Measurements from ENCODE around the gene TRANK1.
"Not testable (repeated sequence)": the region's sequence is repeated elsewhere in the genome, so short reads cannot be mapped to it uniquely, and the experiment has no call there.

Gene TRANK1

DNA sequence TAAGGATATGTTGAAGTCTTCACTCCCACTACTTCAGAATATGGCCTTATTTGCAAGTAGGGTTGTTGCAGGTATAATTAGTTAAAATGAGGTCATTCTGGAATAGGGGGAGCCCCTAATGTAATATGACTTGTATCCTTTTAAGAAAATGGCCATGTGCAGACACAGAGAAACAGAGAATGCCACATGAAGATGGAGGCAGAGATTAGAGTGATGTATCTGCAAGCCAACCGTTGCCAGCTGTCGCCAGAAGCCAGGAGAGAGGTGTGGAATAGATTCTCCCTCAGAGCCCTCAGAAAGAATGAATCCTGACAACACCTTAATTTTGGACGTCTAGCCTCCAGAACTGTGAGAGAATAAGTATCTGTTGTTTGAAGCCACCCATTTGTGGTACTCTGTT lies 11.3 kb upstream of the TRANK1 start:
- no peak for DNase-seq

DNA sequence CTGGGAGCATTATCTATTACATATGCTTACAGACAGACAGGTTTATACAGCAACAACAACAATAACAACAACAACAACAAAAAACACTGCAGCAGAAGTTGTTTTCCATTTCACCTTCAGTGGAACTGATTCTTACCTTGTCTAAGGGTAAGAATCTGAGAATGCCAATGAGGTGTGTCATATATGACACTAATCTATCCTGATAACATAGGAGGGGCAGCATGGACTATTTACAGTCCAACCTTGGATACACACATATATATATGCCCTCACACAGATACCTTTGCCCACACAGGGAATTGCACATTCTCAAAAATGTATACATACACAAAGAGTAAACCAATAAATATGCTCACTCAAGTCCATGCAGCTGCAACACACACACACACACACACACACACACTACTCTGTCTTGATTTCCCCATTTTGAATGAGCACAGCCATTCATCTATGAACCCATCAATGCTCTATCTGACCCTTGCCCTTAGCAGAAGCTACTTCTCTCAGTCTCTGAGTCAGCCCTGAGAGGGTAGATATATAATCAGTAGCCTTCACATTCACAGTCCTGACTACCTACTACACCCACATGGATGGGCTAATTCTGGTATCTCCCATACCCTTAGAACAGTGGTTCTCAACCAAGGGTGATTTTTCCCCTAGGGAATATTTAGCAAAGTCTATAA lies 9.7 kb upstream of the TRANK1 start:
- no peak for DNase-seq

DNA sequence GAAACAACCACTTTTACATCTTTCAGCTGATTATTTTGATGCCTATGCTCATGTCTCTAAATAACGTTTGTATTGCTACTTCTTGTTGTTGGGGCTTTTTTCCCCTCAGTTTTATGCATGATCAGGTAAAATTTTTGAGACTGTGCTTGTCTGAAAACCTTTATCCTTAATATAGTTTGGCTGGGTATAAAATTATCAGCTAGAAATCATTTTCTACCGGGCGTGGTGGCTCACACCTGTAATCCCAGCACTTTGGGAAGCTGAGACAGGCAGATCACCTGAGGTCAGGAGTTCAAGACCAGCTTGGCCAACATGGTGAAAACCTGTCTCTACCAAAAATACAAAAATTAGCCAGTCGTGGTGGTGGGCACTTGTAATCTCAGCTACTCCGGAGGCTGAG lies 3.0 kb upstream of the TRANK1 start:
- DNase-seq: not testable (repeated sequence)

DNA sequence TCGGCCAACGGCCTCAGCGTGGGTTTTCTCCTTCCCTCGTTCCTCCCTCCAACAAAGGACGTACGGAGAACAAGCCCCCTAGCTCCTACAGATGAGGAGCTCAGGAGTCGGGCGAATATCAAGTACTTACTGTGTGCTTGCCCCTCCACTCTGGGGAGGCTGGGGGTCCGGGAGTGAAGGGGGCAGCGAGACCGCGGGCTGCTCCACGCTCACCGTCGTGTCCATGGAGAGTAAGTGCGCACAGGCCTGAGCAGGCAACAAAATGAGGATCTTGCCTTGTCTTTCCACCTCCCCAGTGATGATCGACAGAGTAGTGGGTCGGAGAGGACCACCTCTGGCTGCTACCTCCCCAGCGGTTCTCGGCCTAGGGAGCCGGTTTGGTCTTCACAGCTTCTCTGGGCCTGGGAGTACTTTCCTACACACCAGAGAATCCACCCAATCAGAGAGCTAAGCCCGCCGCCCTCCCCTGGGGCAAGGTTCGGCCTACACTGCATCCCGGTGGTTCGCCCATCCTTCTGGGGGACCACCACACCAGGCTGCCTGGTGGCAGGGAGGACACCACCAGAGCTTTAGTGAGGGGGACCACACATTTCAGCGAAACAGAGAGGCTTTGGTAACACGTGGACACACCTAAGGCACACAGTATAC lies 603 bp upstream of the TRANK1 start:
- DNase-seq: no peak

DNA sequence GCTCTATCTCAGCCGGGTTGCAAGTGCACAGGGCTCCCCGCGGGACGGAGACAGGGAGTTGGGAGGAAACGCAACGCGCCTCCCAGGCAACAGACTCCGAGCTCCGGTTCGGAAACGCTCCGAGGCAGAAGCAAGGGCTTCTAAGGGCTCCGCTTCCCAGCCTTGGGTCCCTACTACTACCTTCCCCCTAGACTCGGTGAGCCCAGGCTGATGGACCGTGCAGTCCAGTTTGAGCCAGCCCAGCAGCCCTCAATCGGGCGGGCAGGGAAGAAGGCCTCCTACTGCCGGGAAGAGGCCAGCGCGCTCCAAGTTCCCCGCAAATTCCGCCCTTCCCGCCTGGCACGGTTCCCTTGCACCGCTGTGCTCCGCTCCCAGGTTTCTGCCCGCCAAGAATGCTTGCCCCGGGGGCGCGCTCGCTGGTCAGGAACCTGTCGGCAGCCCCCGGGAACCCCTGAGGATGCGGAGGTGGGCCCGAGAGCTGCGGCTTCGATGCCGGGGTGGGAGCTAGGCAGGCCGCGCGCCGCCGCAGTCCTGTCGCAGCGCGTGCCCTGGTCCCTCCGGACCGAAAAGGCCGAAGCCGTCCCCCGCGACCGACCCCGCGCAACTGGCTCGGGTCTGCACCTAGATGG lies 728 bp downstream of the TRANK1 start:
- peak; percentile 5 for DNase-seq

DNA sequence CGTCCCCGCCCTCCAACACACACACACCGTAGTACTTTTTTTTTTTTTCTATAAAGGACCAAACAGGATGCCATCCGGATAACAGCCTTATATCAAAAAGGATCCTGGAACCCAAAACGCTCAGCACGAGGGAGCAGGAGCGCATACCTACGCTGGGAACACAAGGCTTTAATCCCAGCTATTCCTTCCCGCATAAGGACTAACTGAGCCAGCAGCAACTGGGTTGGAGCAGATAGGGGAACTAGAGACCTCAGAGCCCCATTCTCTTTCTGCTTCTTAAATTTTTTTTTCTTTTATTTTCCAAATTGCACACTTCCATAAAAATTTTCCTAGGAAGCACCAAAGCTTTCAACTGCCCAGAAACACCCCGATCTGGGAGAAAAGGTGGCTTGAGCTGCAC lies 1.3 kb downstream of the TRANK1 start:
- DNase-seq: no peak

DNA sequence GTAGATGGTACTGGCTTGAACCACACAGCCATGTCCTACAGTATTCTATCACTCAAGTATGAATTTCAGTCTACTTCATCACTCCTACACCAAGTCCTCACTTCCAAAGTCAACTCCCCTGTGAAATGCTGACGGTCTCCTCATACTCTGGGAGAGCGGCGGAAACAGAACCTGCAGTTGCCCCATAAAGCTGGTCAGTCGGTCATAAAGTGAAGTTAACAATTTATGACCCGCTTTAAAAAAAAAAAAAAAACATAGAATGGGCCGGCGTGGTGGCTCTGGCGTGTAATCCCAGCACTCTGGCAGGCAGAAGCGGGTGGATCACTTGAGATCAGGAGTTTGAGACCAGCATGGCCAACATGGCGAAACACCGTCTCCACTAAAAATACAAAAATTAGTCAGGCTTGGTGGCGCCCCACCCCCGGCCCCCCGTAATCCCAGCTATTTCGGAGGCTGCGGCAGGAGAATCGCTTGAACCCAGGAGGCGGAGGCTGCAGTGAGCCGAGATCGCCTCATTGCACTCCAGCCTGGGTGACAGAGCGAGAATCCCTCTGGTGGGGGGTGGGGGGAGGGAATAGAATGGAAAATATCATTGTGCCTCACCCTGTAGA lies 2.1 kb downstream of the TRANK1 start:
- no peak for DNase-seq

DNA sequence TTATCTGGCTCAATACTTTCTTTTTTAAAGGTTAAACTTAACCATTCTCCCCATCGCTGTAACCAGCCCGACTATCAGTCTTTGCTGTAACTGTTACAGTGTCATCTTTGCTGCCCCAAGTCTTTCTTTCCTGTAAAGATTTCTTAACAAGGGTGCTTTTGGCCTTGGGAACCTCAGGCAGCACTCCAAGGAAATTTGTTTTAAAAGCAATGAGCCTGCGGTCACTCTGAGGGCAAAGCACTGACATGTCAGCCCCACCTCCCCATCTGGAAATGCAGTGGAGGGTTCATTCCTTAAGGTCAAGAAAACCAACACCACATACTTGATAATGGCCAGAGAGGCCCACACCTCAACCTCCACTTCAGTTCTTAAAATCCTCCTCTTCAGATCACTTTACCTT lies 3.2 kb downstream of the TRANK1 start:
- no peak for DNase-seq

DNA sequence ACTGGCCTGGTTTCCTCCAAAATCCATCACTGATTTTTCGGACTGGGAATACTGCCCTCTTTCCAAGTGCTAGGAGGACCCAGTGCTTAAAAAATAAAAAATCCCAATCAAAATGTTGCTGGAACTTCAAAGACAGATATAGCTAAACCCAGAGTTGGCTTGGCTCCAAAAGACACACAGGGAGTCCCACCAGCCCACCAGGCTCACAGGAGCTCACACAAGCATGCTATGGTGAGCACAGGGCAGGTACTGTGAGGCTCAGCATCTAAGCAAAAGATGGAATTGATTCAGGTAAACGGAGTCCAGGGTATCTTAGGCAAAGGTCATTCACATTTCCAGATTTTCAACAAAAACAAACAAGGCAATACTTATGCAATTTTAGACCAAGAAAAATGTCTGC lies 3.7 kb downstream of the TRANK1 start:
- no peak for DNase-seq

DNA sequence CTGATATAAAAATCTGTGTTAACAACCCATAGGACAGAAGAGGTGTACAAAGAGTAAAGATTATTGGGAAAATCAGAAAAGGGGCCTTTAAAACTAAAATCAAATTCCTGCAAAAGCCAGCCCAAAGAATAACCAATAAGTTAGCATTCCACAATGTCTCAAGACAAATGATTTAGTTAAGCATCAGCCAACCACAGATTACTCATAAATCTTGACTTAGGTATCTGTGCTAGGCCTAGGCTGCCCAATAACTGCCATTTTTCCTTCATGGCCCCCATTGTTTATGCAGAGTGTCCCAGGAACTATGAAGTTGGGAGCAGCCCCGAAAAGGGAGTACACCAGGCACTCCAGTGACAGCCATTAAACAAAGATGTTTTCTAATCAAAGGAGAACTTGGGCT lies 7.4 kb downstream of the TRANK1 start:
- DNase-seq: no peak

DNA sequence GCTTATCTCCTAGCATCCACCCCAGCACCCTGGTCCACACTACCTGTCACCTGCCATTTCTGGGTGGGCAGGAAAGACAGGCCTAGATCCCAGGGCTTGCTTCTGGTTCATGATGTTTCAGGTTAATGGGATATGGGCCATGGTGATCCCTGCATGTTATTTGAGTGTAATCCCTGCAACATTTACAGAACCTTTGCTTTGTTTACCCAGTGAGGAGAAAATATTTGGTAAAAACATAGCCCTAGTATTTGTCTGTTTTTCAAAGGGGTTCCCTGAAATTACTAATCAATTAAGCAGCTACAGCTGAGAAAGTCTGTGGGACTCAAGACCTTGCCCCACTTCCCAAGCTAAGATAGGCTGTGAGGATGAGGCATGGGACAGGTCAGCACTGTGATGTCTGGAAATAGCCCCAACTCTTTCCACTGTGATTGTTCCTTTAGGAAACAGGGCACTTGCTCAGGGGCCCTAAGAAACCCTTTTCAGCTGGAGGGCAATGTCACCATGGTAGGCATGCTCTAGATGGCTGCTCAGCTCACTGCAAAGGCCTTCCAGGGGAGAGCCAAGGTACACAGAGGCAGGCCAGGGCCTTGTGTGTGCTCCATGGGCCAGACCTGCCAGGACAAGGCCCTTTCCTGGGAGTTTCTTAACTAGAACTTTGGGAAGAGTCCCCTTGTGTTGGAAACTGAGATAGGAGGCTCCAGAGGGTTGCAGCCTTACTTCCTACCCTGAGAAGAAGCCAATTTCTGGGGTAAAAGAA lies 11.1 kb downstream of the TRANK1 start:
- DNase-seq: no peak

DNA sequence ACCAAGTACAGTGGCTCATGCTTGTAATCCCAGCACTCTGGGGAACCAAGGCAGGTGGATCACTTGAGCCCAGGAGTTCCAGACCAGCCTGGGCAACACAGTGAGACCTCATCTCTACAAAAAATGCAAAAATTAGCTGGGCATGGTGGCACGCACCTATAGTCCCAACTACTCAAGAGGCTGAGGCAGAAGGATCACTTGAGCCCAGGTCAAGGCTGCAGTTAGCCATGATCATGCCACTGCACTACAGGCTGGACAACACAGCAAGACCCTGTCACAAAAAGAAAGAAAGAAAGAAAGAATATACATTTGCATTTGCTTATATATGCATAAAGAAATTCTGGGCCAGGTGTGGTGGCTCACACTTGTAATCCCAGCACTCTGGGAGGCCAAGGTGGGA lies 13.4 kb downstream of the TRANK1 start:
- DNase-seq: not testable (repeated sequence)

DNA sequence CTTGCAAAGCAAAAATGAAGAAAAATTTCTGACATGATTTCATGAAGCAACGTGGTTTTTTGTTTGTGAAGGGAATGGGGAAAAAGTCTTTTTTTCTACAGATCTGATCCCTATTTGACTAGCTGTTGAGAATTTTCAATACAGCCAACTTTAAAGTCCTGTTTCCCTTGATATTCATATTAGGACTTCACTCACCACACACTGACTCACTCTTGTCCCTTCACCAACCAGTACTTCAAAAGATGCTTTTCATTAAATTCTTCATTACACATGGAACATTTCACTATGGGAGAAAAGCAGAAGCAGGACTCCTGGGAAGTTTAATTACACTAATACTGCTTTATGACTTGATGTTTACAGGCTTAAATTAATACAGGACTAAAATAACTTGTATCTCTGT lies 16.6 kb downstream of the TRANK1 start:
- no peak for DNase-seq

DNA sequence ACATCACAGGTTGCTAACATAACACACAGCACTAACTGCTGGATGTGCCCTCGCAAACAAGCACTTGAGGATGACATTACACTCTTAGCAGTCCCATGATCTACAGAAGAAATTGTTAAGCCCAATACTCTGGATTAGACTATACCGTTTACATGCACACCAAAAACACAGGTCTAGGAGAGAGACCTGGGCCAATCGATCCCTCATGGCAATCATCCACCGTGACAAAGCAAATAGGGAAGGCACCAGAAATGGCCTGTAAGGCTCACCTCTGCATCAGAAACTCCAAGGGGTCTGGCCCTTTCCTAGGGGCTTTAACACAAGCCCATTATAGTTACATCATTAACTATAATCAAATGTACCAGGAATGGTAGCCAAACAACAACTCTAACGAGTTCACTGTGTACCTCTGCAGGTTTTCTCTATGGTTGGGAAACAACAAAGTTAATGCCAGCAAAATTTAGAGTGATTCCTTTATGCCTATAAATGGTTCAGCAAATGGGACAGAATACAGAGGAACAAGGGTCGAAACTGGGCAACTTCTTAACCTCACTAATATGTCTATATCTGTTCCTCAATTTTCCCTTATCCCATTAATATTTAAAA lies 18.5 kb downstream of the TRANK1 start:
- no peak for DNase-seq

DNA sequence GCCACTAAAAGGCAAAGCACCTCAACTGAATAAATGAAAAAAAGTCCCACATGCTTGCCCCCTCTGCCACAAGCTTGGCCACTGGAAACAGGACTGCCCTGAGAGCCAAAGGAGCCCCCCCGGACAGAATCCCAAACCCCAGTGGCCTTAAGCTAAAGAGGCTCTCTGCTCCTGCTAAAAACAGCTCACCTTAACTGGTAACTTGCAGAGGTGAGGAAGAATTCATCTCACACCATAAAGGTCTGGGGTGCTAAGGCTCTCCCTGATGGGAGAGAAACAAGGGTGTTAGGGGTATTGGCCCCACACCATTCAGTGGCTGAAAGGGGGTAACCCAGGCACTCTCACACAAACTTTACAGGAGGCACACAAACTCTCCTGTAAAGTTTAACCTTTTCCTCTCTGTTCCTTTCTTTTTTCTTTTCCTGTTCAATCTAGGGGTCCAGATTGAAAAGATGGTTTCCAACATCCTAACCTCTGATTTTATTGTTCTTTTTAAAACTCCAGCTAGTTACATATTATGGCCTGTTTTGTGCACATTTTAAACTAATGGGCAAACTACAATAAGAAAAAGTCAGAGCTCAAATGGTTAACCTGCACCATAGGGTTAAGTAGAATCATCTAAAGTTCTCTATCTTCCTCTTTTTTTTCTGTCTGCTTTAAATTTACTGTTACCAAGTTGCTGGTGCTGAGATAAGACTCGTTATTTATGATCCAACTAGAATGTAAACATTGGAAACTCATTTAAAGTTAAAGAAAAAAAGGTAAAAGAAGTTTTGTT lies 19.9 kb downstream of the TRANK1 start:
- no peak for DNase-seq

DNA sequence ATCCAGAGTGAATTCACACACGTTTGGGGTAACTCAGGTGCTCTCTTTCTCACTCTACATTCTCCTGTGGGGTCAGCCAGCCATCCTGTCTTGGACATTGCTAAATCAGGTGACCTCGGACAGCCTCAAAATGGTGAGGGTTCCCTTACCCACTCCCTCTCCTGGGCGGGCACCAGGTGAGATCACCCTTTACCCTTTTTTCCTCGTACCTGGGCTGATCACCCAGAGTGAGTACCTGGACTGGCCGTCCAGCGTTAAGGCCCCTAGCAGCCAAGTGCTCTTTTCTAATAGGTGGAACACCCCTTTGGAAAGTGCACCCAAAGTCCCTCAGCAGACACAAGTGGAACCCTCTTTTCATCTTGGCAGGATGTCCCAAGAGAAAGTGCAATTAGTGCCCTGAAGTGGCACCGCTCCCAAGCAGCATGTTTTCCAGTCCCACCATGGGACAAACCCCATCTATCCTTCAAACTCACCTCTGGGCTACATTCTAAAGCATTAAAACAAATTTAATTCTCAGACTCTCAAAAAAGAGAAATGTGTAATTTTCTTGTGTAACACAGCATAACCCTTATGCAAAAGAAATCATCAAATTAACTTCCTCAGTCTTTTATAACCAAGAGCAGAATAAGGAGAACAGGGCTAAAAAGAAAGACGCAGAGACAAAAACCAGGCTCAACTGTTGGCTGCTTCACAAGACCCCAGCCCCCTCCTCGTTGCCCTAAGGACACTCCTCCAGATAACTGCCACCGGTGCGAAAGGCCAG lies 20.7 kb downstream of the TRANK1 start:
- DNase-seq: no peak

DNA sequence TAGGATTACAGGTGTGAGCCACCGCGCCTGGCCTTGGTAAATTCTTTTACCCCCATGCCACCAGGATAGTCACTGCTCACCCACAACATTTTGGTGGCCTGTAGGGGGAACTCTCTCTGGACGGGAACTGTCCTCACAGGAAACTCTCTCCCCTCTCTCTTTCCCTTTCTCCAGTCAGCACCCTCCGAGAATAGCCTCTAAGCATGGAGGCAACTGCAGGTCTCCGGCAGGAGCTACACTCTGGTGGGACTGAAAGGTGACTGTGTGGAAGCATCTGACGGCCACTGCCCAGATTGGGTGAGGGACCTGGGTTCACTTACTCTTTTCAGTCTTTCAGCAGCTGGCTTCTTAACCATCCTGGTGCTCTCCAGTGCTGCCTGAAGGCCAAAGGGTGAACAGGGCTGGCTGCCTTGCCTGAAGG lies 21.3 kb downstream of the TRANK1 start:
- DNase-seq: no peak

DNA sequence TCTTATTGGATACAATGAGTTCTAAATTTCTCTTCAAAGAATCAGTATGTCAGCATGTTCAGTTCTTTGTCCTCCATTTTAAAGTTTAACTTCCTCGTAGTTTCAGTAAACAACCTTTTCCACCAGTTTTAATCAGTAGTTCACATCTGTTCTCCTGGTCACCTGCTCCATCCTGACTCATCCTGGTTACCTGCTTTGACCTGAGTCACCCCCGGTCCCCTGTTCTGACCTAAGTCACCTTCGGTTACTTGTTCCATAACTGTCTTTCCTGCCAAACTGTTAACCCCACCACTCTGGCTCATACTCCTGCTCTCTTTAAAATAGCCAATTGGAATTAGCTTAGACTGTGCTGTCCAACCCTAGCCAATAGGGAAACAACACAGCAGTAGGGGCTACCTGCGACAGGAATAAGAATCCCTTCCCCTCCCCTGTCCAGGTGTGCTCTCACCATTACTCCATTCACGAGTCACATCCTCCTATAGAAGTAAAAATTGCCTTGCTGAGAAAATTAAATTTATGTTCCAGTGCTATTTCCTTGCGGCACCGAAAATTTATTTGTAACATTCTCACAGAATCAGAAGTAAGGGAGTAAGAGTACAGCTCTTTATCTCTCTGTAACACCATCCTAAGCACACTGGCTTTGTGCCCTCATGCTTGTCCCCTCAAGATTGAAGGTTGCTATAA lies 23.8 kb downstream of the TRANK1 start:
- DNase-seq: no peak

DNA sequence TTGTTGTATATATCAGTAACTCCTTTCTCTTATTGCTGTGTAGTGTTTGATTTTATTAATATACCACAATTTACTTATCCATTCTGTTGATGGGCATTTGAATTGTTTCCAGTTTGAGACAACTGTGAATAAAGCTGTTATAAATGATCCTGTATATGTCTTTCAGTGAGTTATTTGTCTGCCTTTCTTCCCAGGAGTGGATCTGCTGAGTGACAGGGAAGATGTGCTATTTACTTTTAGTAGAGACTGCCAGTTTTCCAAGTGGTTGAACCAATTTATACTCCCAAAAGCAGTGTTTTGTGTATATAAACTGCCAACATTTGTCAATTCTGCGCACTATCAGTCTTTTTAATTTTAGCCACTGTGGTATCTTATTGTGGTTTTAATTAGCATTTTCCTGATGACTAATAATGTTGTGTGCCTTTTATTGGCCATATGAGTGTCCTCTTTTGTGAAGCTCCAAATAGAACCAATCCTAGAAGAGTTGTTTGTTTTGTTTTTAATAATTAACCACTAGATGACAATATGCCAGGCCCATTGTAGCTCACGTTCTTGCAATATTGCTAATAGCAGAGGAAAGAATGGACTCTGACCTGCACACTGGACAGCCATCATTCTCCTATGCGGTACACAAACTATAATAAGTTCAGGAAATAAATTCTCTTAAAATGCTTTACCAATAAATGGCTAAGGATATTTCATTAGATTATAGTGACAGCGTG lies 25.3 kb downstream of the TRANK1 start:
- DNase-seq: no peak

DNA sequence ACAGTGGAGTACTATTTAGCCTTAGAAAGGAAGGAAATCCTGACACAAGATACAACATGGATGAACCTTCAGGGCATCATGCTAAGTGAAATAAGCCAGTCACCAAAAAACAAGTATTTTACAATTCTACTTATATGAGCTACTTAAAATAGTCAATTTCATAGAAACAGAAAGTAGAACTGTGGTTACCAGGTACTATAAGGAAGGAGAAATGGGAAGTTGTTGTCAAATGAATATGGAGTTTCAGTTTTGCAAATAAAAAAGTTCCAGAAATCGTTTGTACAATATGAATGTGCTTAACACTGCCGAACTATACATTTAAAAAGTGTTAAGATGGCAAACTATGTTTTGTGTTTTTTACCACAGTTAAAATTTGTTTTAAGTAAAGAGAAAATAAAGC lies 26.8 kb downstream of the TRANK1 start:
- no peak for DNase-seq
